ENCODE data around the gene TCF7.

DNA sequence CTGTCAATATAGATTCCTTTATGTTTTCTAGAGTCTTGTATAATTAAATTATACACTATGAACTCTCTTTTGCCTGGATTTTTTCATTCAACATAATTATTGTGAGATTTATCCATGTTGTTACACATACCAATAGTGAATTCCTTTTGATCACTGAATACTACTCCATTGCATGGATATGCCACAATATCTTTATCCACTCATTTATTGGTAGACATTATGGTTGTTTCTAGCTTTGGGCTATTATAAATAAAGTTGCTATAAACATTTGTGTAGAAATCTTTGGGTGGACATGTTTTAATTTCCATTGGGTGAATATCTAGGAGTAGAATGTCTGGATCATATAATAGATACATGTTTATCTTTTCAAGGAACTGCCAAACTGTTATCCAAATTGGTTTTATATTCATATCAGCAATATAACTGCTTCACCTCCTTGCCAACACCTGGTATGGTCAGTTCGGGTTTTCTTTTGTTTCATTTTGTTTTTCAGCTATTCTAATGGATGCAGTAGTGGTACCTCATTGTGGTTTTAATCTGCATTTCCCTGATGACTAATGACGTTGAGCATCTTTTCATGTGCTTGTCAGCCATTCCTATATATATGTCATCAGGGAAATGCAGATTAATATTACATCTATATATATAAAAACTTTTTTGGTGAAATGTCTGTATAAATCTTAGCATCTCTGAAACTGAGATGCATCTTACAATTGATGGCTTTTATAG is 32.1 kb upstream of the TCF7 start:
- TF ChIP-seq EZH2 (IDR thresholded peaks at IDR 0.05) (no peak), POLR2AphosphoS5 (IDR thresholded peaks at IDR 0.05; ENCODE audit: borderline replicate concordance, low read depth, low read length) (no peak)
